ENCODE results near the gene MTPN.

Gene MTPN

DNA sequence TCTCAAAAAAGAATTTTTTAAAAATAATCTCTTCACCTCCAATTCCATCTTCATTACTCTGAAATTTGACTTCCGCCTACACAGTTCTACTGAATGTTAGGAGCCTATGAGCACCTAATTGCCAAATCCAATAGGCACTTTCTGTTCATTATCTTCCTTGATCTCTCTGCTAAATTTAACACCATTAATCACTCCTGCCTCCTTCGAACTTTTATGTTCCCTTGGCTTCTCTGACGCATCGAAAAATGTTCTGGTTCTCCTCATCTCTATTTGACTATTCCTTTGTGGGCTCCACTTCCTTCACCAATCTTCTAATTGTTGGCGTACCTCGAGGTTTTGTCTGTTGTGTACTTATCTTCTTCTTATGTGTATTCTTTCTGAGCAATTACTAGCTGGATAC, 87.3 kb downstream of the MTPN start:
- no peak overlapping the region for H3K4me3 ChIP-seq (ENCODE audit: low read depth, low read length)

DNA sequence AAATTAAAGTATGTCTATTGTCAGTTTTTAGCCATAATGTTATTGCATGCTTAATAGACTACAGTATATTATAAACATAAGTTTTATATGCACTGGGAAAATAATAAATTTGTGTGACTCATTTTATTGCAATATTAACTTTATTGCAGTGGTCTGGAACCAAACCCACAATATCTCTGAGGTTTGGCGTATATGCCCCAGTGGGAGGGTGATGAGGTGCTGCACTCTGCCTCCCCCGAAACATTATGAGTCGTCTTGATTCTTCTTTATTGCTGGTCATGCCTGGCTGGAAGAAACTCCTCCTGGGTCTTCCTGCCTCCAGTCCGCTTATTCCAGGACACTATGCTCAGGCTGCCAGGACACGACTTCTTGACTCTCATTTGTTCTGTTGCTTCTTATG, 88.4 kb downstream of the MTPN start:
- no peak overlapping the region for H3K4me3 ChIP-seq (ENCODE audit: low read depth, low read length)

DNA sequence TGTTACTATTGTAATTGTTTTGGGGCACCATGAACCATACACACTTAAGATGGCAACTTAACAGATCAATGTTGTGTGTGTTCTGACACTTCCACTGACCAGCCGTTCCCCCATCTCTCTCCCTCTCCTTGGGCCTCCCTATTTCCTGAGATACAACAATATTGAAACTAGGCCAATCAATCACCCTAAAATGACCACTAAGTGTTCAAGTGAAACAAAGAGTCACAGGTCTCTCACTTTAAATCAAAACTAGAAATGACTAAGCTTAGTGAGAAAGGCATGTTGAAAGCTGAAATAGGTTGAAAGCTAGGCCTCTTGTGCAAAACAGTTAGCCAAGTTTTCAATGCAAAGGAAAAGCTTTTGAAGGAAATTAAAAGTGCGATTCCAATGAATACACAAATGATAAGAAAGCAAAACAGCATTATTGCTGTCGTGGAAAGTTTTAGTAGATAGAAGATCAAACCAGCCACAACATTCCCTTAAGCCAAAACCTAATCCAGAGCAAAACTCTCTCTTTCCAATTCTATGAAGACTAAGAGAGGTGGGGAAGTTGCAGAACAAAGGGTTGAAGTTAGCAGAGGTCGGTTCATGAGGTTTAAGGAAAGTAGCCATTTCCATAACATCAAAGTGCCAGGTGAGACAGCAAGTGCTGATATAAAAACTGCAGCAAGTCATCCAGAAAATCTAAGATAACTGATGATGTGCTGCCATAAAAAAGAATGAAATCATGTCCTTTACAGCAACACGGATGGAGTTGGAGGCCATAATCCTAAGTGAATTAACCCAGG, 90.6 kb downstream of the MTPN start:
- no peak overlapping the region for H3K4me3 ChIP-seq (ENCODE audit: low read depth, low read length)

DNA sequence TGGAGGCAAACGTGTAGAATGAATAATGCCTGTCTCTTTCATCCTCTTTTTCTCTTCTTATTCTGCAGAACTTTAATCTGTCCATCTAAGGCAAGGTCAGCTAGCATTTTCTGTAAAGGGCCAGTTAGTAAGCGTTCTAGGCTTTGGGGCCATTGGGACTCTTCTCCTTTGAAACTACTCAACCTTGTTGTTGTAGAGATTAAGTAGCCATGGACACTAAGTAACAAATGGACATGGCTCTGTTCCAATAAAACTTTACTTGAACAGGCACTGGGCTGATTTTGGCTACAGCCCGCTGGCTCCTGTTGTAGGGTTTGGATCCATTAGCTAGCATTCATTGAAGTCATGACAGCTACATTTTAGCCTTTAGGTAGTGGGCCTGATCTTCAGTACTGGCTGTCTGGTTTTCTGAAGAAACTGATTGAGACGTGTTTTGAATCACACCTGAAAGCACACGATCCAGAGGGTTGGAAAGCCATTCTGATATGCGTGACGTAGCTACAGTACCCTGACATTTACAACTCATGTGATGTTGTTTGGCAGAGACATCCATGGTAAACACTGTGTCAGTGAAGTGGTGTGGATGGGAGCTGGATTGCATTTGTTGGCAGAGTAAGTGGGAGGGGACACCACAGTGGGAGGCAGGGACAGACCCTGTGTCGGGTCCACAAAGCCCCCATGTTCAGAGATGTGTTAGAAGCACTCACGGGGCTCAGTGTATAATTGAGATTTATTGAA, 92.5 kb downstream of the MTPN start:
- no peak overlapping the region for H3K4me3 ChIP-seq (ENCODE audit: low read depth, low read length)

DNA sequence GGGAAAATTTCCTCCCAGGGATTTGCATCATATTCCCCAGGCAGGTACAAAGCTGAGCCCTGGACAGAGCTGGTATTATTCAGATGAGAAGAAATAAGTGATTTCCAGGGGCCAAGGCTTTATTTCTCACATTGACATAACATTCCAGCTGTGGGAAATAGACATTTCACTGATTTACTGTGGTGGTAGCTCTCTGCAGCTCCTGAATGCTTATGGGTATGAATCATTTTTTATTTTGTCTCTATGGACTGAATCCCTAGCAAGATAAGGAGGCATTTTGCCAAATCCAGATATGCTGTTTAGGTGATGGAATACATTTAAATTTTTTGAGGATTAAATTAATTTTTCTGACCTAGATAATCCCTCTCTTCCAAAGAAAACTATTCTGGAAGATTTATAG, 97.9 kb downstream of the MTPN start:
- H3K4me3 ChIP-seq (ENCODE audit: low read depth, low read length): no peak overlapping the region

DNA sequence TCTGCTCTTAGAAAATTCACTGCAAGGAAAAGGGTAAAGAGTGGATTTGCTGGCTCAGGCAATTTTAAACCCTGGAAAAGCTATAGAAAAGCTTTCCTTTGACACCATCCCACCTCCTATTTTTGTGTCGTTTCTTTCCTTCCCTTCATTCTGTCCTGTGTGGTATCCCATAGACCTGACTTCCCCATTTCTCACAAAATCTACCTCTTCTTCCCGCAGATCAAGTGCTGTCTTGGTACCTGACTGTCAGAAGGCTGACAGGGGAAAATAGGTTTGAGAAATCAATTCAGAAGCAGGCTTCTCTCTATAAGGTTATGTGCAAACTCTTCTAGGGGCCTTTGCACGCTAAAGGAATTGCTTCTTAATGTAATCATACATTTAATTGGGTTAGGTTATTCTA, 98.9 kb downstream of the MTPN start:
- no peak overlapping the region for H3K4me3 ChIP-seq (ENCODE audit: low read depth, low read length)

DNA sequence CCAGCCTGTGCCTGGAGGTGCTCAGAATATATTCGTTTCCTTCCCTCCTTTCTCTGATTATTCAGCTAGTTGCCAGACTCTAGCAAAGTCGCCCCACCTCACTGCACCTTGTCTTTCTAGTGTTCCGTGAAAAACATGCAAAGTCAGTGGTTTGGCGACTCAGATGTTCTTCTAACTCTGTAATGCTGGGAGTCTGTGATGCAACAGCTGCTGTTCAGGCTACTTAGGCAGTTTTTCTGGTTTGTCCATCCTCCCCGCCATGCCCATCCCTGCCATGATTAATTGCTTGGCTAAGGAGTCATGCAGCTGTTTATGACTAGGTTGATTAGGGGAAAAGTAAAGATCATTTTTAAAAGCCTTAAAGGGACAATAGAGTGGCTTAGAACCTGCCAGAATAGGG, 99.4 kb downstream of the MTPN start:
- no peak overlapping the region for H3K4me3 ChIP-seq (ENCODE audit: low read depth, low read length)

Data from iPS-11a (cell line).